HepG2 (cell line): ENCODE results near the gene ARL8B. TPM values are rescaled to one million over a fixed set of nuclear protein-coding genes. Genes with fewer than 3 reads are reported as not detected.
A peak's percentile ranks its signal among the peaks of the same experiment; 100 is the strongest.

Experiments used
- CREB1 ChIP-seq, 2 experiments: fragments of 450-650 bp in 1 of 2; IDR thresholded peaks; 2 replicates each; pipeline ENCODE4 v1.6.1; 2016 to 2017; ENCODE audit warnings: control low read depth in 1 of 2, mild to moderate bottlenecking in 1 of 2, missing compliant biosample characterization in 1 of 2, missing genetic modification characterization in 1 of 2
- GATAD1 ChIP-seq: IDR thresholded peaks from 2 replicates; pipeline ENCODE4 v1.6.1; 2016; ENCODE audit warnings: missing genetic modification reagents, missing compliant biosample characterization
- KDM5A ChIP-seq: fragments of 200-600 bp; sonication (generic); IDR thresholded peaks from 2 replicates; pipeline ENCODE4 v1.7.0; 2018; ENCODE audit warnings: antibody characterized with exemption, mild to moderate bottlenecking, low read length, borderline replicate concordance
- KMT2A ChIP-seq: sonication (generic); formaldehyde crosslinking; IDR thresholded peaks from 2 replicates; pipeline ENCODE4 v1.4.0; 2020; ENCODE audit warnings: missing genetic modification reagents
- PHF21A ChIP-seq: sonication (generic); formaldehyde crosslinking; IDR thresholded peaks from 2 replicates; pipeline ENCODE4 v1.5.0; 2020; ENCODE audit warnings: mild to moderate bottlenecking, missing genetic modification reagents
- RORA ChIP-seq: sonication (generic); formaldehyde crosslinking; IDR thresholded peaks from 2 replicates; pipeline ENCODE4 v1.5.0; 2020; ENCODE audit warnings: mild to moderate bottlenecking, missing genetic modification reagents, moderate library complexity
- SPEN ChIP-seq: sonication (generic); formaldehyde crosslinking; IDR thresholded peaks from 2 replicates; pipeline ENCODE4 v1.5.1; 2020; ENCODE audit warnings: low read depth, mild to moderate bottlenecking, missing genetic modification reagents
- ZNF225 ChIP-seq: sonication (generic); formaldehyde crosslinking; IDR thresholded peaks from 2 replicates; pipeline ENCODE4 v1.4.0; 2020; ENCODE audit warnings: mild to moderate bottlenecking, missing genetic modification reagents
- ZNF292 ChIP-seq: sonication (generic); formaldehyde crosslinking; IDR thresholded peaks from 2 replicates; pipeline ENCODE4 v1.8.1; 2022; ENCODE audit warnings: mild to moderate bottlenecking, low read depth, missing genetic modification reagents, borderline replicate concordance
- ZNF496 ChIP-seq: sonication (generic); formaldehyde crosslinking; IDR thresholded peaks from 2 replicates; pipeline ENCODE4 v1.8.1; 2023; ENCODE audit warnings: mild to moderate bottlenecking, moderate library complexity, missing genetic modification reagents; ENCODE audit not compliant: insufficient replicate concordance
- ZNF781 ChIP-seq: sonication (generic); formaldehyde crosslinking; IDR thresholded peaks from 2 replicates; pipeline ENCODE4 v1.5.1; 2020; ENCODE audit warnings: borderline replicate concordance, mild to moderate bottlenecking, missing genetic modification reagents; ENCODE audit errors: not compliant biosample characterization
- polyA plus RNA-seq, 8 experiments: library from polyadenylated mRNA; depleted of rRNA in 3 of 8; stranded (reverse) in 7 of 8; unstranded in 1 of 8; fragments of >200 nt; fragmentation: Illumina TruSeq in 4 of 8; extraction: Trizol in 4 of 8; gene quantifications; 2 replicates each; pipeline versions ENCODE4 v1.2.1 to v1.2.3, GENCODE V29; 2011 to 2016; ENCODE audit warnings: low read depth in 4 of 8, missing spikeins in 1 of 8, mixed read lengths in 1 of 8; ENCODE audit not compliant: insufficient read depth in 1 of 8
- total RNA-seq, 5 experiments: library from RNA; depleted of rRNA; stranded (reverse); fragments of >200 nt; fragmentation: Illumina TruSeq; extraction: Trizol; gene quantifications; 2 replicates each; pipeline ENCODE4 v1.2.3, GENCODE V29; 2016; ENCODE audit warnings: low read depth in 1 of 5
- TF ChIP-seq, protein P1 (sequence below): sonication (generic); formaldehyde crosslinking; IDR thresholded peaks from 2 replicates; pipeline ENCODE4 v1.4.0; 2020; ENCODE audit warnings: missing genetic modification reagents
- TF ChIP-seq, protein P2 (sequence below): sonication (generic); formaldehyde crosslinking; IDR thresholded peaks from 2 replicates; pipeline ENCODE4 v1.4.0; 2020; ENCODE audit warnings: missing genetic modification reagents
- TF ChIP-seq, protein P3 (sequence below): sonication (generic); formaldehyde crosslinking; IDR thresholded peaks from 2 replicates; pipeline ENCODE4 v1.4.0; 2020; ENCODE audit warnings: missing genetic modification reagents
- TF ChIP-seq, protein P4 (sequence below), 2 experiments: fragments of 450-650 bp in 1 of 2; sonication (generic) in 1 of 2; formaldehyde crosslinking; IDR thresholded peaks; 2 replicates each; pipeline versions ENCODE4 v1.5.0 to v1.8.0; 2020 to 2022; ENCODE audit warnings: mild to moderate bottlenecking in 1 of 2, missing genetic modification reagents in 1 of 2

ARL8B gene
- total and polyA plus RNA-seq, 2 of the 13 experiments (the other 11 are each of a cell fraction or from before 2014, with no cell fraction given): 23.5 to 30.4 TPM

DNA sequence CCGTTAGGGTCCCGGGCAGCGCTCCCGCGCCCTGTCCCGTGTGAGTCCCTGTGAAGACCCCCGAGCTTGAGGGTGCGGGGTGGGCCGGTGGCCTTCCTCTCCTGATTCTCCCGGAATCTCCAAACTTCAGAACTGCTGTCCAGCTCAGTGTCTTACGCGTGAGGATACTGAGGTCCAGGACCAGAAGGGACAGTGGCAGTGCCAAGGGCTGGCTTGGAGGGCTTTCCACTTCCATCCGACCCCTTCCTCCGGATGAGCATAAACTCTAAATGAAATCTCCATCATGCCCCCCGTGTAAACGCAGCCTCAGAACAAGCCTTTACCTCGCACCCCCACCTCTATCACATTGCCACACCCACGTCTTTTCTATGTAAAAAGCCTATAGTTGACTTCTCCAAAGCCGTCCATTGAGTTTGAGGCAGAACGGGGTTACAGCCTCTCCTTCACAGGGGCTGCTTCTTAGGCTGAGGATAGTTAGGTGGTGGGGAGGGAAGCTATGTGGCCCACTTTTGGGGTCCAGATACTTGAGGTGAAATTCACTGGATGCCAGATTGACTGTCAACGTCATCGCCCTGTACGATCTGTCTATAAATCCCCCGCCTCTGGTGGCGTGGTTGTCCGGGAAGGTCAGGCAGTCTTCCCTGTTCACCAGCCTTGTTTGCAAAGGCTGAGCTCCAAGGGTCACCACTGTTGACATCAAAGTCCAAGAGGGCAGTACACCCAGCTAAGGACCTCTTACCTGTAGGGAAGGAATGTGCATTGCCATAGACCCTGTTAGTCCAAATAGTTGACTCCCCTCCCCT, 66.5 kb downstream of the ARL8B start (continued):
- TF ChIP-seq, protein P1, sequence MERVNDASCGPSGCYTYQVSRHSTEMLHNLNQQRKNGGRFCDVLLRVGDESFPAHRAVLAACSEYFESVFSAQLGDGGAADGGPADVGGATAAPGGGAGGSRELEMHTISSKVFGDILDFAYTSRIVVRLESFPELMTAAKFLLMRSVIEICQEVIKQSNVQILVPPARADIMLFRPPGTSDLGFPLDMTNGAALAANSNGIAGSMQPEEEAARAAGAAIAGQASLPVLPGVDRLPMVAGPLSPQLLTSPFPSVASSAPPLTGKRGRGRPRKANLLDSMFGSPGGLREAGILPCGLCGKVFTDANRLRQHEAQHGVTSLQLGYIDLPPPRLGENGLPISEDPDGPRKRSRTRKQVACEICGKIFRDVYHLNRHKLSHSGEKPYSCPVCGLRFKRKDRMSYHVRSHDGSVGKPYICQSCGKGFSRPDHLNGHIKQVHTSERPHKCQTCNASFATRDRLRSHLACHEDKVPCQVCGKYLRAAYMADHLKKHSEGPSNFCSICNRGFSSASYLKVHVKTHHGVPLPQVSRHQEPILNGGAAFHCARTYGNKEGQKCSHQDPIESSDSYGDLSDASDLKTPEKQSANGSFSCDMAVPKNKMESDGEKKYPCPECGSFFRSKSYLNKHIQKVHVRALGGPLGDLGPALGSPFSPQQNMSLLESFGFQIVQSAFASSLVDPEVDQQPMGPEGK (CRISPR knock-in tag): no peak
- TF ChIP-seq, protein P2, sequence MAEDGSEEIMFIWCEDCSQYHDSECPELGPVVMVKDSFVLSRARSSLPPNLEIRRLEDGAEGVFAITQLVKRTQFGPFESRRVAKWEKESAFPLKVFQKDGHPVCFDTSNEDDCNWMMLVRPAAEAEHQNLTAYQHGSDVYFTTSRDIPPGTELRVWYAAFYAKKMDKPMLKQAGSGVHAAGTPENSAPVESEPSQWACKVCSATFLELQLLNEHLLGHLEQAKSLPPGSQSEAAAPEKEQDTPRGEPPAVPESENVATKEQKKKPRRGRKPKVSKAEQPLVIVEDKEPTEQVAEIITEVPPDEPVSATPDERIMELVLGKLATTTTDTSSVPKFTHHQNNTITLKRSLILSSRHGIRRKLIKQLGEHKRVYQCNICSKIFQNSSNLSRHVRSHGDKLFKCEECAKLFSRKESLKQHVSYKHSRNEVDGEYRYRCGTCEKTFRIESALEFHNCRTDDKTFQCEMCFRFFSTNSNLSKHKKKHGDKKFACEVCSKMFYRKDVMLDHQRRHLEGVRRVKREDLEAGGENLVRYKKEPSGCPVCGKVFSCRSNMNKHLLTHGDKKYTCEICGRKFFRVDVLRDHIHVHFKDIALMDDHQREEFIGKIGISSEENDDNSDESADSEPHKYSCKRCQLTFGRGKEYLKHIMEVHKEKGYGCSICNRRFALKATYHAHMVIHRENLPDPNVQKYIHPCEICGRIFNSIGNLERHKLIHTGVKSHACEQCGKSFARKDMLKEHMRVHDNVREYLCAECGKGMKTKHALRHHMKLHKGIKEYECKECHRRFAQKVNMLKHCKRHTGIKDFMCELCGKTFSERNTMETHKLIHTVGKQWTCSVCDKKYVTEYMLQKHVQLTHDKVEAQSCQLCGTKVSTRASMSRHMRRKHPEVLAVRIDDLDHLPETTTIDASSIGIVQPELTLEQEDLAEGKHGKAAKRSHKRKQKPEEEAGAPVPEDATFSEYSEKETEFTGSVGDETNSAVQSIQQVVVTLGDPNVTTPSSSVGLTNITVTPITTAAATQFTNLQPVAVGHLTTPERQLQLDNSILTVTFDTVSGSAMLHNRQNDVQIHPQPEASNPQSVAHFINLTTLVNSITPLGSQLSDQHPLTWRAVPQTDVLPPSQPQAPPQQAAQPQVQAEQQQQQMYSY (CRISPR knock-in tag): no peak
- TF ChIP-seq, protein P3, sequence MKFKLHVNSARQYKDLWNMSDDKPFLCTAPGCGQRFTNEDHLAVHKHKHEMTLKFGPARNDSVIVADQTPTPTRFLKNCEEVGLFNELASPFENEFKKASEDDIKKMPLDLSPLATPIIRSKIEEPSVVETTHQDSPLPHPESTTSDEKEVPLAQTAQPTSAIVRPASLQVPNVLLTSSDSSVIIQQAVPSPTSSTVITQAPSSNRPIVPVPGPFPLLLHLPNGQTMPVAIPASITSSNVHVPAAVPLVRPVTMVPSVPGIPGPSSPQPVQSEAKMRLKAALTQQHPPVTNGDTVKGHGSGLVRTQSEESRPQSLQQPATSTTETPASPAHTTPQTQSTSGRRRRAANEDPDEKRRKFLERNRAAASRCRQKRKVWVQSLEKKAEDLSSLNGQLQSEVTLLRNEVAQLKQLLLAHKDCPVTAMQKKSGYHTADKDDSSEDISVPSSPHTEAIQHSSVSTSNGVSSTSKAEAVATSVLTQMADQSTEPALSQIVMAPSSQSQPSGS (CRISPR knock-in tag): peak; percentile 9; the same call in 1 of the 2 replicates
- TF ChIP-seq ZNF225 (no peak), CREB1 (IDR thresholded peaks at IDR 0.05) (peak; percentile 53; the same call in 1 of the 2 replicates), CREB1 (CRISPR knock-in tag; IDR thresholded peaks at IDR 0.05) (peak; percentile 52; the same call in 1 of the 2 replicates), PHF21A (peak; percentile 37; the same call in 1 of the 2 replicates), SPEN (CRISPR knock-in tag) (peak; percentile 44; the same call in 1 of the 2 replicates), ZNF496 (CRISPR knock-in tag) (no peak), KDM5A (no peak; the same call in 1 of the 2 replicates), GATAD1 (CRISPR knock-in tag) (0 out of 2 replicates have a peak, but pooled peaks have one; percentile 44), ZNF292 (peak; percentile 8; the same call in 1 of the 2 replicates), RORA (CRISPR knock-in tag) (no peak), ZNF781 (peak; percentile 20), KMT2A (no peak)
- TF ChIP-seq, protein P4, sequence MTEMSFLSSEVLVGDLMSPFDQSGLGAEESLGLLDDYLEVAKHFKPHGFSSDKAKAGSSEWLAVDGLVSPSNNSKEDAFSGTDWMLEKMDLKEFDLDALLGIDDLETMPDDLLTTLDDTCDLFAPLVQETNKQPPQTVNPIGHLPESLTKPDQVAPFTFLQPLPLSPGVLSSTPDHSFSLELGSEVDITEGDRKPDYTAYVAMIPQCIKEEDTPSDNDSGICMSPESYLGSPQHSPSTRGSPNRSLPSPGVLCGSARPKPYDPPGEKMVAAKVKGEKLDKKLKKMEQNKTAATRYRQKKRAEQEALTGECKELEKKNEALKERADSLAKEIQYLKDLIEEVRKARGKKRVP (CRISPR knock-in tag; IDR thresholded peaks at IDR 0.05): no peak
